Fibroblast of mammary gland (primary cell): ENCODE results near the gene ASAP2.

Experiments used
- DNase-seq: peaks from one replicate; pipeline ENCODE4 v3.0.0-alpha.2; 2010; ENCODE audit warnings: low read depth
- H3K4me3 ChIP-seq: 2 replicates; pipeline ENCODE4 v1.5.1; 2011; ENCODE audit warnings: low read depth, mild to moderate bottlenecking, low read length, moderate library complexity; ENCODE audit not compliant: control insufficient read depth
- TF ChIP-seq, protein P1 (sequence below): conservative IDR thresholded peaks from 2 replicates; pipeline ENCODE4 v1.5.1; 2011; ENCODE audit warnings: low read depth, low read length, inconsistent platforms; ENCODE audit not compliant: control insufficient read depth, insufficient read depth

Gene ASAP2

DNA sequence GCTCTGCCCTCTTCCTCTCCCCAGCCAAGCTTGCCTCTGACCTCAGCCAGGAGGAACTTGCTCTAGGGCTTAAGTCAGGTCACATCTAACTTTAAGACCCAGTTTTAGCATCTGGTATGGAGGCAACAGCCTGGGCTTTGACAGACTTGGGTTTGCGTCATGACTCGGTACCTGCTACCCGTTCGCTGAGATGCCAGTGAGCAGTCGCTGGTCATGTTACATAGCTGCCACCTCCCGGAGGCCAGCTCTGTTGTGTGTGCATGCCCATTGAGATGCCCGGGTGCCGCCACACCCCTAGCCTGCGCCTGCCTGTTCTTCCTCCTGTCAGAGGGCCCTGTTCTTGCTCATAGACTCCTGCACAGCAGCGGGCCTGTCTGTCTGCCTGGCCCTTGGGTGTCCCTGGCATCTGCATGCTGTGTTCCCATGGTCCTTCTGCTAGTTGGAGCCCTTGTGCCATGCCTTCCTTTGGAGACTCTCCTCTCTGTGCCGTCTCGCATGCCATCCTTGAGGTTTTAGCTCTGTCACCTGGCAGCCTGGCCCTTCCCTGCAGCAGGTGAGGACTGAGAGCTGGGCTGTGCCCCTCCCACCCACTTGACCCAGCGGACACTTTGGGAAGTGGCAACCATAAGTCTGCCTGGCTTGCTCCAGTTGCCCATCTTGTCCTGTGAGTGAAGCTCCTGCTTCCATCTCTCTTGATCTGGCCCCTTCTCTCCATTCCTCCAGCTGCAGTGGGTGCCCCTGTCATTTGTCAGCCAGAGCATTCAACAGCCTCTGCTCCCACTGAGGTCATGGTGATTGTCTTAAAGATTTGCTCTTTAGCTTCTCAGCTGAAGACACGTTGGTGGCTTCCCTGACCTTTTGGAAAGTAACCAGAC, 24.9 kb downstream of the ASAP2 start:
- no peak for DNase-seq
- TF ChIP-seq, protein P1, sequence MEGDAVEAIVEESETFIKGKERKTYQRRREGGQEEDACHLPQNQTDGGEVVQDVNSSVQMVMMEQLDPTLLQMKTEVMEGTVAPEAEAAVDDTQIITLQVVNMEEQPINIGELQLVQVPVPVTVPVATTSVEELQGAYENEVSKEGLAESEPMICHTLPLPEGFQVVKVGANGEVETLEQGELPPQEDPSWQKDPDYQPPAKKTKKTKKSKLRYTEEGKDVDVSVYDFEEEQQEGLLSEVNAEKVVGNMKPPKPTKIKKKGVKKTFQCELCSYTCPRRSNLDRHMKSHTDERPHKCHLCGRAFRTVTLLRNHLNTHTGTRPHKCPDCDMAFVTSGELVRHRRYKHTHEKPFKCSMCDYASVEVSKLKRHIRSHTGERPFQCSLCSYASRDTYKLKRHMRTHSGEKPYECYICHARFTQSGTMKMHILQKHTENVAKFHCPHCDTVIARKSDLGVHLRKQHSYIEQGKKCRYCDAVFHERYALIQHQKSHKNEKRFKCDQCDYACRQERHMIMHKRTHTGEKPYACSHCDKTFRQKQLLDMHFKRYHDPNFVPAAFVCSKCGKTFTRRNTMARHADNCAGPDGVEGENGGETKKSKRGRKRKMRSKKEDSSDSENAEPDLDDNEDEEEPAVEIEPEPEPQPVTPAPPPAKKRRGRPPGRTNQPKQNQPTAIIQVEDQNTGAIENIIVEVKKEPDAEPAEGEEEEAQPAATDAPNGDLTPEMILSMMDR: no peak
- no peak overlapping the region for H3K4me3 ChIP-seq

DNA sequence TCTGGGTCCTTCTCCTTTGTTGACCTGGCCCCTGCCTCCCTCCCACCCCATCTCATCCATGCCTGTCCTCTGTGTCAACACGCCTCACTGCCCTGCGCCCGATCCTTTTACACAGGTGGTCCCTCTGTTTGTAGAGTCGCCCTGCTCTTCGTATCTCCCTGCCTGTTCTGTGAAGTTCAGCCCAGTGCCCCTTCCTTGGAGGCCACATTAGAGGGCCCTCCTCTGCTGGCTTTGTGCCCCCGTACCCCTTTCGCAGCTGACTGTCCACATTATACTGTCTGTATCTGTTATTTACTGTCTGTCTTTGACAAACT, 25.5 kb downstream of the ASAP2 start:
- no peak overlapping the region for H3K4me3 ChIP-seq
- TF ChIP-seq, protein P1: no peak
- DNase-seq: no peak

DNA sequence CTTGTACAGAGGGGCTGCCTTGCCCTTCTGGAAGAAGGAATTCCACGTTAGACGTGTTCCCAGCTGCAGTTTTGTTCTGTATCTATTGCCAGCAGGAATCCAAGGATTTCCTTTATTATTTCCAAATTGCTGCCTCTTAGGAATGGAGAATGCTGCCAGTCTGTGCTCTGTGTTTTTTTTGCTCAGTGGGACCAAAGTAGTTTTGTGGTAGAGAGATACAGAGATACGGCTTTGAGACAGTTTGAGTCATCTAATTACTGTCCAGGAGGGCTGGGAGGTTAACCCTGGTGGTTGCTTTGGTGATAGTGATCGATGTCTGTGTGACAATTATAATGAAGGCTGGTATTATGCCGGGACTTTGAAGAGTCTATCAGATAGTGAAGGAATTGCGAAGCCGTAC, 26.3 kb downstream of the ASAP2 start:
- TF ChIP-seq, protein P1: no peak
- H3K4me3 ChIP-seq: no peak overlapping the region
- DNase-seq: no peak

DNA sequence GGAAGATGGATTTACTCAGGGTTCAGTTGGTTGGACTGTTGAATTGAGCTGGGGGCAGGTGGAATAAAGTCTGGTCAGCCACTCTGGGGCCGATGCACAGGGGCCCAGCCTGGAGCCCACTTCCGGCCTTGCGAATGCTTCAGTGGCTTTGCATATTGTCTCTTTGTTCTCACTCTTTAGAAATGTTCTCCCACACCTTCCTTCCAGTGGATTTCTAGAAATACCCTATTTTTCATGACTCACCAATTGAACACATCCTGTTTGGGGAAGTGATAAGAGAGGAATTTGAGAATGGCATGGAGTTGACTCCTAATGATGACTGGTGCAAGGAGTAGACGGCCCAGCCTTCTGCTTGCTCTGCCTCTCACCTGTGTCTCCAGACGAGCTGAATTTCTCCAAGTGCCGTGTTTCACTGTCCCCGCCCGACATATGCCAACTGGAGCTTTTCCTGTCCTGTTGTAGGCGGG, 28.1 kb downstream of the ASAP2 start:
- TF ChIP-seq, protein P1: no peak
- no peak overlapping the region for H3K4me3 ChIP-seq

DNA sequence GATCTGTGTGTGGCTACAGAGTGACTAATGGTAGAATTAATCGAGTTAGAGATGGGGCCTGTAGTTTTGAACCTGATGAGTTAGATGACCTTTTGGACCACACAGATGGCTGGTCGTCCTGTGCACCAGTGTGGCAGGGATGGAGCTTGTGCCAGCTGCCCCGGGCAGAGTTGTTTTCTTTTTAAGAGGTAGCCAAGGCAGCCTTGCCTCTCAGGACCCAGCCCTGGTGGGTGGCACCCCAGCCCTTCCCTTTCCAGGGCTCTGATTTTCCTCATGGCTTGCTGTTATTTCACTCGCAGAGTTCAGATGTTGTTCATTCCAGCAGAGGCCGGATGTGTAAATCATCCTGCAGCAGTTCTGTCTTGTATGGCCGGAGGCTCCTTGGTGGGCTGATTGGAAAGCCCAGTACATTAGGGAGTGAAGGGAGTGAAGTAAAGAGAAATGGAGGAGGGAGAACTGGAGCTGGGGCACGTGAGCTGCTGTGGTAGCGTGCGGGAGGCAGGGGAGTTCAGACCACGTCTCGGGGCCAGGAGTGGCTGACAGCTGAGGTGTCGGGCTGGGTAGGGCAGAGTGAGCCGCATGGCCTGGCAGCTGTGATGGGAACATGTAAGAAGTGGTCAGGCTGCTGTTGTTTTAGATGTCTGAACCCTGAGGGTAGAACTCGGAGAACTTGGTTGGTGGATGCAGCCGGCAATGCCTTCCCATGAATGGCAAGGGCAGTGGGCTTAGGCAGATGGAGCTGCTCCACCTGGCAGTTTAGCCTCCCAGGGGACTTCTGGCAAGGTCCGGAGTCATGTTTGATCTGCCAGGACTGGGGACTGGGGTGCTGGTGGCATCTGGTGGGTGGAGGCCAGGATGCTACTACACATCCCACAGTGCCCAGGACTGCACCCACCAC, 28.8 kb downstream of the ASAP2 start:
- H3K4me3 ChIP-seq: no peak overlapping the region
- TF ChIP-seq, protein P1: no peak
- DNase-seq: peak; percentile 71

More for the DNA sequence above, 28.1 kb downstream of the ASAP2 start:
- DNase-seq: peak; percentile 76

DNA sequence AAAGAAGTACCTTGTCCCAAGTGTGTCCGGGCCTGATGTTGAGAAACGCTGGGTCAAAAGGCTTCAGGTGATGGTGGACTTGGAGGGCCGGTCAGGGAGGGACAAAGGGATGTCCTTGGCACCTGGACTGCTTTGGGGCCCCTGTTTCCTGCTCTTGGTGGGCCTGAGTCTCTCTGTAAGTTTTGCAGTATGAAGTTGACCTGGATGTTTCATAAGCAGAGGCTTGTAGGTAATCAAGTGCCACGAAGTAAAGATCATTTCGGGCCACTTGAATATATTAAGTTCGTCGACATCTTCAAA, 29.4 kb downstream of the ASAP2 start:
- no peak overlapping the region for H3K4me3 ChIP-seq
- DNase-seq: no peak

More for the DNA sequence above, 29.4 kb downstream of the ASAP2 start:
- TF ChIP-seq, protein P1: no peak
